PFSK-1 (cell line): Measurements from ENCODE around the gene TNS1.

Experiments
- FOXP2 ChIP-seq: optimal IDR thresholded peaks from 2 replicates; pipeline ENCODE3; 2011; ENCODE audit warnings: borderline replicate concordance, control low read depth, inconsistent platforms; ENCODE audit not compliant: insufficient read depth; ENCODE audit errors: extremely low read length, extremely low read depth
- POLR2AphosphoS5 ChIP-seq: IDR thresholded peaks from 2 replicates; pipeline ENCODE4 v1.6.1; 2012; ENCODE audit warnings: low read depth, mild to moderate bottlenecking, control low read depth, low read length, moderate library complexity
- REST ChIP-seq, 2 experiments: IDR thresholded peaks; 2 replicates each; pipeline versions ENCODE4 v1.6.1 to v1.8.0; 2011 to 2012; ENCODE audit warnings: low read depth in 2 of 2, low read length in 2 of 2, control low read depth in 1 of 2, inconsistent platforms in 1 of 2, mild to moderate bottlenecking in 1 of 2, moderate library complexity in 1 of 2; ENCODE audit not compliant: insufficient read depth in 1 of 2
- SIN3A ChIP-seq: IDR thresholded peaks from 2 replicates; pipeline ENCODE4 v1.6.1; 2012; ENCODE audit warnings: mild to moderate bottlenecking, low read length, moderate library complexity, borderline replicate concordance; ENCODE audit not compliant: insufficient read depth
- TAF1 ChIP-seq: IDR thresholded peaks from 2 replicates; pipeline ENCODE4 v1.6.1; 2012; ENCODE audit warnings: low read length, control low read depth, borderline replicate concordance; ENCODE audit not compliant: insufficient read depth

Gene TNS1

GRCh38 chr2:218036371-218036770 is 33.6 kb upstream of the TNS1 start:
- TF ChIP-seq FOXP2 (no peak), REST (IDR thresholded peaks at IDR 0.05; ENCODE audit: insufficient read depth in 1 of 2, low read depth in 2 of 2, low read length in 2 of 2) (no peak), TAF1 (no peak), POLR2AphosphoS5 (no peak), SIN3A (no peak)

- TF ChIP-seq TAF1 (no peak), POLR2AphosphoS5 (no peak), REST (IDR thresholded peaks at IDR 0.05; ENCODE audit: insufficient read depth in 1 of 2, low read depth in 2 of 2, low read length in 2 of 2) (no peak), SIN3A (no peak), FOXP2 (no peak)
Observed at GRCh38 chr2:218035463-218036100, 32.8 kb upstream of the TNS1 start.

GRCh38 chr2:218033590-218034496 is 31.0 kb upstream of the TNS1 start:
- TF ChIP-seq SIN3A (no peak), TAF1 (no peak), REST (IDR thresholded peaks at IDR 0.05; ENCODE audit: insufficient read depth in 1 of 2, low read depth in 2 of 2, low read length in 2 of 2) (no peak), POLR2AphosphoS5 (no peak), FOXP2 (no peak)

GRCh38 chr2:218033208-218033589 is 30.4 kb upstream of the TNS1 start:
- TF ChIP-seq TAF1: no peak
- no peak for TF ChIP-seq SIN3A
- no peak for TF ChIP-seq REST (IDR thresholded peaks at IDR 0.05; ENCODE audit: insufficient read depth in 1 of 2, low read depth in 2 of 2, low read length in 2 of 2)
- TF ChIP-seq FOXP2: no peak
